Osteoblast (primary cell): ENCODE measurements around the gene HSD11B2. TPM values are rescaled to one million over a fixed set of nuclear protein-coding genes. Genes with fewer than 3 reads are reported as not detected.
A peak's percentile ranks its signal among the peaks of the same experiment; 100 is the strongest.

Experiments used
- DNase-seq: peaks from one replicate; pipeline ENCODE4 v3.0.0; 2011; ENCODE audit warnings: low spot score, mixed read lengths; ENCODE audit not compliant: insufficient read length; ENCODE audit errors: missing footprints
- H2AFZ ChIP-seq: 2 replicates; pipeline ENCODE4 v1.6.0; 2011; ENCODE audit warnings: mild to moderate bottlenecking, low read length
- H3K27ac ChIP-seq: 2 replicates; pipeline ENCODE4 v1.5.1; 2011; ENCODE audit warnings: mild to moderate bottlenecking, low read depth, low read length, moderate library complexity
- H3K27me3 ChIP-seq: 2 replicates; pipeline ENCODE4 v1.6.0; 2012; ENCODE audit warnings: mild to moderate bottlenecking, control low read depth, inconsistent platforms, low read length, moderate library complexity; ENCODE audit not compliant: insufficient read depth
- H3K36me3 ChIP-seq: 2 replicates; pipeline ENCODE4 v1.5.1; 2011; ENCODE audit warnings: mild to moderate bottlenecking, low read length, control low read depth, moderate library complexity; ENCODE audit not compliant: insufficient read depth
- H3K4me1 ChIP-seq: 2 replicates; pipeline ENCODE4 v1.5.1; 2011; ENCODE audit warnings: mild to moderate bottlenecking, low read length, control low read depth, moderate library complexity; ENCODE audit not compliant: insufficient read depth
- H3K4me2 ChIP-seq: 2 replicates; pipeline ENCODE4 v1.6.0; 2011; ENCODE audit warnings: mild to moderate bottlenecking, low read length; ENCODE audit not compliant: insufficient read depth
- H3K4me3 ChIP-seq: fragments of 200-600 bp; sonication (generic); 3 replicates; pipeline ENCODE4 v1.5.1; 2012; ENCODE audit warnings: mild to moderate bottlenecking, low read length, inconsistent platforms; ENCODE audit not compliant: insufficient read depth
- H3K79me2 ChIP-seq: 2 replicates; pipeline ENCODE4 v1.6.0; 2012; ENCODE audit warnings: mild to moderate bottlenecking, low read length, control low read depth, inconsistent platforms; ENCODE audit not compliant: insufficient read depth
- H3K9me3 ChIP-seq: 2 replicates; pipeline ENCODE4 v1.5.1; 2011; ENCODE audit warnings: low read depth, low read length, control low read depth
- H4K20me1 ChIP-seq: 2 replicates; pipeline ENCODE4 v1.6.0; 2012; ENCODE audit warnings: mild to moderate bottlenecking, low read length, control low read depth; ENCODE audit not compliant: insufficient read depth
- total RNA-seq: library from RNA; depleted of rRNA; stranded (reverse); fragments of >200 nt; gene quantifications from 2 replicates; pipeline ENCODE4 v1.2.3, GENCODE V29; 2012
- TF ChIP-seq, protein P1 (sequence below): IDR thresholded peaks from 2 replicates; pipeline ENCODE4 v1.5.1; 2011; ENCODE audit warnings: mild to moderate bottlenecking, low read depth, low read length, moderate library complexity; ENCODE audit errors: extremely low read depth

HSD11B2 gene
- total RNA-seq, 1 donor: not detected

- no peaks in the 10 kb centered on the region for H3K9me3 ChIP-seq
- no peaks in the 10 kb centered on the region for H3K4me1 ChIP-seq
Observed at GRCh38 chr16:67386861-67387455, 44.0 kb upstream of the HSD11B2 start.

GRCh38 chr16:67387479-67388079 lies 43.3 kb upstream of the HSD11B2 start:
- Histone ChIP-seq H2AFZ (no peak overlapping the region), H3K79me2 (no peaks in the 10 kb centered on the region), H3K9me3 (no peaks in the 10 kb centered on the region), H3K4me1 (no peaks in the 10 kb centered on the region), H3K4me2 (no peak overlapping the region), H3K27ac (no peak overlapping the region), H3K36me3 (no peaks in the 10 kb centered on the region), H3K4me3 (no peak overlapping the region), H4K20me1 (peaks cover under 1% of the 10 kb centered on the region), H3K27me3 (peaks cover 17% of the 10 kb centered on the region)
- TF ChIP-seq, protein P1, sequence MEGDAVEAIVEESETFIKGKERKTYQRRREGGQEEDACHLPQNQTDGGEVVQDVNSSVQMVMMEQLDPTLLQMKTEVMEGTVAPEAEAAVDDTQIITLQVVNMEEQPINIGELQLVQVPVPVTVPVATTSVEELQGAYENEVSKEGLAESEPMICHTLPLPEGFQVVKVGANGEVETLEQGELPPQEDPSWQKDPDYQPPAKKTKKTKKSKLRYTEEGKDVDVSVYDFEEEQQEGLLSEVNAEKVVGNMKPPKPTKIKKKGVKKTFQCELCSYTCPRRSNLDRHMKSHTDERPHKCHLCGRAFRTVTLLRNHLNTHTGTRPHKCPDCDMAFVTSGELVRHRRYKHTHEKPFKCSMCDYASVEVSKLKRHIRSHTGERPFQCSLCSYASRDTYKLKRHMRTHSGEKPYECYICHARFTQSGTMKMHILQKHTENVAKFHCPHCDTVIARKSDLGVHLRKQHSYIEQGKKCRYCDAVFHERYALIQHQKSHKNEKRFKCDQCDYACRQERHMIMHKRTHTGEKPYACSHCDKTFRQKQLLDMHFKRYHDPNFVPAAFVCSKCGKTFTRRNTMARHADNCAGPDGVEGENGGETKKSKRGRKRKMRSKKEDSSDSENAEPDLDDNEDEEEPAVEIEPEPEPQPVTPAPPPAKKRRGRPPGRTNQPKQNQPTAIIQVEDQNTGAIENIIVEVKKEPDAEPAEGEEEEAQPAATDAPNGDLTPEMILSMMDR: no peak
- peak; percentile 72 for DNase-seq

More at GRCh38 chr16:67386861-67387455, 44.0 kb upstream of the HSD11B2 start:
- TF ChIP-seq, protein P1: no peak
- Histone ChIP-seq H2AFZ (no peak overlapping the region), H3K36me3 (no peaks in the 10 kb centered on the region), H3K27me3 (peaks cover 21% of the 10 kb centered on the region), H4K20me1 (no peaks in the 10 kb centered on the region), H3K79me2 (no peaks in the 10 kb centered on the region), H3K4me2 (no peak overlapping the region), H3K27ac (no peak overlapping the region), H3K4me3 (no peak overlapping the region)
- DNase-seq: peak; percentile 77

DNA sequence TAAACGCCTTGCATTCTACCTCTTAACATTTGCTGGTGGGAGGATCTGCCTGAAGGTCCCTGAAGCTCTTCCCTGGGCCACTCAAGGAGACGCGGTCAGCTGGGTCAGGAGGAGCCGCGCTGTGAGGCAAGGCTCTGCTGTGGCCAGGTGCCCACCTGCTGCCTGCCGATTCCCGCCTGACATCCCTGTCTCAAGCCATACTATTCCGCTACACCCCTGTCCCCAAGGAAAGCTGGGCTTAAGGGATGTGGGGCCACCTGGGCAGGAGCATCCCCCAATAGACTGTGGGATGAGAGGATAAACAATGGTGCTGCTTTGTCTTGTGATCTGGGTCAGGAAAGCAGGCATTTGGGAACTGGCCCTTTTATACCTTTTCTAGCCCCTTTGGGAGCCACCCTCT lies 42.7 kb upstream of the HSD11B2 start:
- TF ChIP-seq, protein P1: no peak
- Histone ChIP-seq H3K27ac (no peak overlapping the region), H3K4me1 (peaks cover 5% of the 10 kb centered on the region), H3K9me3 (no peaks in the 10 kb centered on the region), H2AFZ (no peak overlapping the region), H3K27me3 (peaks cover 17% of the 10 kb centered on the region), H4K20me1 (peaks cover 4% of the 10 kb centered on the region), H3K4me3 (no peak overlapping the region), H3K79me2 (no peaks in the 10 kb centered on the region), H3K4me2 (no peak overlapping the region), H3K36me3 (no peaks in the 10 kb centered on the region)
- DNase-seq: peak; percentile 48

DNA sequence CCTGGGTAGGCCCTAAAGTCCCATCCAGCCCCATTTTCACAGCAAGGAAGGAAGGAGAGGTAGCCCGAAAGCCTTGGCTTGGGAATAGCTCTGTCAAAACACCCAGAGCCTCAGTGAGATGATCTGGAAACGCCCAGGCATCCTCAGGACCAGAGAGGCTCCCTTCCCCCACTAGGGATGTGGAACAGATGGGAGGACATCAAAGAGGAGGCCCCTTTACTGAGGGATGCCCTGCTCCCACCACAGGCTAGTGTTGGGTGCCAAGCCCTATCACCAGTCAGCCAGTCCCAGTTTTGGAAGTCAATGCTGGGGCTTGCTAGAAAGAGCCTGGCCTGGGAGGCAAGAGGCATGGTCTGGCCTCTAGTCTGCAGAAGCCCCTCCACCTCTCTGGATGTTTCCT lies 42.3 kb upstream of the HSD11B2 start:
- Histone ChIP-seq H3K36me3 (no peaks in the 10 kb centered on the region), H2AFZ (no peak overlapping the region), H4K20me1 (peaks cover 4% of the 10 kb centered on the region), H3K27me3 (peaks cover 18% of the 10 kb centered on the region), H3K4me3 (no peak overlapping the region), H3K4me2 (no peak overlapping the region), H3K79me2 (no peaks in the 10 kb centered on the region), H3K4me1 (peaks cover 7% of the 10 kb centered on the region), H3K27ac (no peak overlapping the region), H3K9me3 (no peaks in the 10 kb centered on the region)
- TF ChIP-seq, protein P1: no peak
- DNase-seq: peak; percentile 43
